ENCODE measurements around the gene FABP2.
"Not testable (repeated sequence)": the region's sequence is repeated elsewhere in the genome, so short reads cannot be mapped to it uniquely, and the experiment has no call there.

Gene FABP2

DNA sequence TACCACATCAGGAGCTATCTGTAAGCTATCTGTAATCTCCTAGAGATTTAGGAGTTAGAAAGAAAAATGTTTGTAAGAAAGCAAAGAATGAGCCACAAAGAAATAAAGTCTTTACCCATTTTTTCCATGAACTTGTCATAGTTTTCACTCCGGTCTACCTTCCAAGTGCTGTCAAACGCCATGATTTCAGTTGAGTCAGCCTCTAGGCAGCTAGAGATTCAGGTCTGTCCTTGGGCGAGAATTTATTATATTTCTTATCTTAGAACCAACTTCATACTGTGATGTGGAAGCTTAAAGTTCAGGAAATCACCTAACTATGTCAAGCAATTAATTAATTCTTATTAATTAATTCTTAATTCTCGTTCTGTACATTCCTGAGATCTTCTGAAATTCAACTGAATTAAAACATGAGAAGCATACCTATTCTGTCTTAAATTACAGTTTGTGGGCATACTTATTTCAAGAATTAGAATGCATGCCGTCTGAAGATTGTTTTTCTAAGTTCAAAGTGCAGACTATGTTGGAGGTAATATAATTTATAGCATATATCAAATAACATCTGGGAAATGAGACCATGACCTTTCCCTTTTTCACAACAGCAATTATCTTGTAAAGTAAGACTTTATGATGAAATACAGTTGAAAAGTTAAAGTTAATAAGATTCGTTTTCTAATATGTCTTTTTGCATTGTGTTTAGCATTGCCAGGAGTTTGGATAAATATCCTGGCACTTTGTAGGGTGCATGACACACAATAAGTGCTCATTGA lies at the start of gene FABP2:
TSS of gene FABP2 (minus strand) at position 218 of the 767 bp plus-strand sequence. CDS start at position 182, 36 bp downstream.
- no peak for DNase-seq (ENCODE audit: low read depth in 2 of 2)

GRCh38 chr4:119370951-119371683 lies 49.2 kb upstream of the FABP2 start:
- DNase-seq (ENCODE audit: low read depth in 2 of 2): not testable (repeated sequence)

- DNase-seq (ENCODE audit: low read depth in 2 of 2): peak; percentile 11 to 26
Observed at GRCh38 chr4:119370392-119370791, 48.5 kb upstream of the FABP2 start.

DNA sequence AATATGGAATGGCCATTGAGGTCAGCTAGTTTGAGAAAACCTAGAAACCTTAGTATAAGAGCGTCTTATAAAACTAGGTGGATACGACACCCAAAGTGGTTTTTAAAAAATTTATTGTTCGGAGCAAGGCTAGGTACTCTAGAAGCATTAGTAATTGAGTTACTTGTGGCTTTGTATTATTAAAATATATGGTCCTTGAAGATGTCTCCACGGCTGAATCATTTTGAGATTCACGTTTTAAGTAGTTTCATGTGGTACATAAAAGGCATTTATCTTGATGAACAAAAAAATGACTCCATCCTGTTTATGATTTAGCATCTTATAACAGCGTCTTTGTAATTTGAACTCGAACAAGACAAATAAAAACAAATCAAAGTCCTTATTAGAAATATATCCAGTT lies 44.9 kb upstream of the FABP2 start:
- DNase-seq (ENCODE audit: low read depth in 2 of 2): not testable (repeated sequence)

GRCh38 chr4:119364203-119364602 lies 42.3 kb upstream of the FABP2 start:
- DNase-seq (ENCODE audit: low read depth in 2 of 2): not testable (repeated sequence)

DNA sequence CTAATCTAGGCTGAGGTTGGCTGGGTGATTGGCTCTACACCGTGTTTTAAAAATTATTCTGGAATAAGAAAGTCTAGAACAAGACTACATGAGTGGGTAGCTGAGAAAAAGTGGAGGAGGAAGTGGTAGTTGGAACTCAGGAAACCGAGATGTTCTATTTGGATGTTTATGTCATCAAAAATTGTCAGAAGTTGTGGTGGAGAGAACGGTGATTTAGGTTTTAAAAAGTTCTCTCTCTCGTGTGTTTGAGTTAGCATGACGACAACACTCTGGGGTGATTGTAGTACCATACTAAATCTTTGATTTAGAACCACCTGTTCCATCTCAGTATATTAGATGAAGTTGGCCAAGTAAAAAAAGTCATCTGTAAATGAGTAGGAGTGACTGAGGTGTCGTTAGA lies 41.4 kb upstream of the FABP2 start:
- DNase-seq (ENCODE audit: low read depth in 2 of 2): not testable (repeated sequence)

DNA sequence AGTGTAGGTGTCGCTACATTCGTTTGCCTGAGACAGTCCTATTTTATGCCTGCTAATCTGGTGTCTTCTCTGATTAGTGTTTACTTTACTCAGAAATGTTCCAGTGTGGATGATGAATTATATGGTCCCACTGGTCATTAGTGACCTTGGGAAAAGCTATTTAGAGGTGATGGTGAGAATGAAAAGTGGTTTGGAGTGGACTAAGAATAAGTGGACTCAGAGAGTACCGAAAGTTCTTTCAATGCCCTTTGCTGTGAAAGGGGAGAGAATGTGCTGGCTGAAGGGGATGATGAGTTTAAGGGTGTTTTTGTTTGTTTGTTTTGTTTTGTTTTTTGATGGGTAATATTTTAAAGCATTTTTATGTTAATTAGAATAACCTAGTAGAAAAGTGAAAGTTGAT lies 40.5 kb upstream of the FABP2 start:
- not testable (repeated sequence) for DNase-seq (ENCODE audit: low read depth in 2 of 2)

GRCh38 chr4:119359873-119360272 lies 37.9 kb upstream of the FABP2 start:
- not testable (repeated sequence) for DNase-seq (ENCODE audit: low read depth in 2 of 2)

DNA sequence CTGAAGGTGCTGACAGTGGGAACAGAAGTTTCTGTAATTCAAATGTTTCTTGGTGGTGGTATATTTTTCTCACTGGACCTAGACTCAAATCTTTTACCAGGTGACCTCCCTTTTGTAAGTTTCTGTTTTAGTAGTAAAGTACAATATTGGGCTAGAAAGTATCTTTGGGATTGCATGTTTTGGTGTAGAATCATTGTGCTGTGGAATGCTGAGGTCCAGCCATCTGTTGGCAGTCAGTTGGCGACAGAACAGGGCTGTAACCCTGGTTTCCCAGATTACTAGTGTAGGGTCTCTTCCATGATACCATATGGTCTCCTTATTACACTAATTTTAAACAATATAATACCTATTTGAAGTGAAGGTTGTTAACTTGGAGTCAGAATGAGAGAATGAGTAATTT lies 34.9 kb upstream of the FABP2 start:
- not testable (repeated sequence) for DNase-seq (ENCODE audit: low read depth in 2 of 2)

- not testable (repeated sequence) for DNase-seq (ENCODE audit: low read depth in 2 of 2)
Observed at GRCh38 chr4:119356041-119356440, 34.1 kb upstream of the FABP2 start.

DNA sequence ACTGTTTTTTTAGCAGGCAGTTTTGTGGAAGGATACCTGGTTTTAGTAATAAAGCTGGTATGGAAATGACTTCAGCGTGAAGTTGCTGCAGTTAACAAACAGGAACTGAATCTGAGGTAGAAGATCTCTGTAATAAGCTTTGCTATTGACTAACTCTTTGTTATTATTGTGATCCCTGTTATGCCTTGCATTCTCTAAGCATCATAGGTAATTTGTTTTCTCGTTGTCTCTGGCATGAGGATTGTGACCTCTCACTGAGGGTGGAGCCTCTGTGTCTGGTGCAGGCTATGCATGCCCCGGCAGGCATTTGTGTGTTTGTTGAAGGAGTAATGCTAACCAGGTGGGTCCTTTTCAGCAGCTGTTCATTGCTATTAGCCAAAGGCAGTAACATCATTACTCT lies 31.4 kb upstream of the FABP2 start:
- DNase-seq (ENCODE audit: low read depth in 2 of 2): not testable (repeated sequence)

- not testable (repeated sequence) for DNase-seq (ENCODE audit: low read depth in 2 of 2)
Observed at GRCh38 chr4:119348169-119348568, 26.2 kb upstream of the FABP2 start.

DNA sequence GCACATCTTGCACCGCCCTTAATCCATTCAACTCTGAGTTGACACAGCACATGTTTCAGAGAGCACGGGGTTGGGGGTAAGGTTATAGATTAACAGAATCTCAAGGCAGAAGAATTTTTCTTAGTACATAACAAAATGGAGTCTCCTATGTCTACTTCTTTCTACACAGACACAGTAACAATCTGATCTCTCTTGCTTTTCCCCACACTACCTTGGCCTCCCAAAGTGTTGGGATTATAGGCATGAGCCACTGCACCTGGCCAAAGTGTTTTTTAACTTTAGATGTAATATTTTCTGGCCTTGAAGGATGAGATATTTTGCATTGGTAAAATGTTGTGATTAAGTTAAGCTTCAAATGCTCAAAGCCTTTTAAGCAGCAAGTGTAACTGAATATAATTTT lies 21.4 kb upstream of the FABP2 start:
- not testable (repeated sequence) for DNase-seq (ENCODE audit: low read depth in 2 of 2)

- not testable (repeated sequence) for DNase-seq (ENCODE audit: low read depth in 2 of 2)
Observed at GRCh38 chr4:119339895-119340294, 18.0 kb upstream of the FABP2 start.

- DNase-seq (ENCODE audit: low read depth in 2 of 2): no peak
Observed at GRCh38 chr4:119337010-119337409, 15.1 kb upstream of the FABP2 start.

DNA sequence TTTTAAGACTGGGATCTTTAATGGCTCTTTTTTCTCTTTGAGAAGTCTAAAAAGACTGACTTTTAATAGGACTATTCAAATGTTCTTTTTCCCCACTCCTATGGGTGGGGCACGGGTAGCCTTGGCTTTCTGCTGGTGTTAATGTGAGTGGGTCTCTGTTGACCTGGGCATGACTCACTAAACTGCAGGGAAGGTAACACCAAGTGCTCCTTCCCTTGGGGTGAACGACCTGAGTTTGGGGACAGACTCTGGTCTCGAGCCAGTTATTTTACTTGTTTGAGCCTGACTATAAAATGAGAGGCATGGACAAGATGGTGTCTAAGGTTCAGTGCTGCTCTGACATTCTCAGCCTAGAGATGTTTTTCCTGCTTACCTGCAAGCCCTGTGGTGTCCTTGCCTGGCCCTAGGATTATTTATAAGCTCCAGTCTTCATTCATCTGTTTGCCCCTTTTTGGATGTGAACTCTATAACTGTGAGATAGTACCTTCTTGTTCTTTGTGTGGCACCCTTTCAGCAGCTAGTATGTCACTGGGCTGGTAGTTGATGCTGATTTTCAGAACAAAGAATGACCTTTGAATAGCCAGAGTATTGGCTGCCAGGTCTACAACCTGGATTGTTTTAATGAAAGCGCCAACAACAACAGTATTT lies 14.5 kb upstream of the FABP2 start:
- not testable (repeated sequence) for DNase-seq (ENCODE audit: low read depth in 2 of 2)

GRCh38 chr4:119329835-119330620 lies 8.1 kb upstream of the FABP2 start:
- no peak for DNase-seq (ENCODE audit: low read depth in 2 of 2)

GRCh38 chr4:119328695-119329094 lies 6.8 kb upstream of the FABP2 start:
- no peak for DNase-seq (ENCODE audit: low read depth in 2 of 2)

DNA sequence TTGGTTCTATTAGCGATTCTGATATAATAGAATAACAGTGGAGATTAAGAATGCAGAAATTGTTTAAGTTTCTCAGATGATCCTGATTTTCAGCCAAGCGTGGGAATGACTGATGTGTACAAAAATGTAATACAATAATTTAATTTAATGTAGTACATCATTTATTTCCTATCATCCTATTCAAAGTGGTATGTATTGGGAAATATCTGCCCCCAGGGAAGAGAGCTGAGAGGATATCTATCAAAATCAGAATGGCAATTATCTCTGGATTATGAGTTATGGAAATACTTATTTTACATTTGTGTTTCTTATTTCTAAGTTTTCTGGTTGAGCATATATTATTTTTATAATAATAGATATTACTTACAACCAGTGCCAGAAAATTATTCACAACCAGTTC lies 3.9 kb downstream of the FABP2 start:
- no peak for DNase-seq (ENCODE audit: low read depth in 2 of 2)

- no peak for DNase-seq (ENCODE audit: low read depth in 2 of 2)
Observed at GRCh38 chr4:119315036-119315435, 6.9 kb downstream of the FABP2 start.

DNA sequence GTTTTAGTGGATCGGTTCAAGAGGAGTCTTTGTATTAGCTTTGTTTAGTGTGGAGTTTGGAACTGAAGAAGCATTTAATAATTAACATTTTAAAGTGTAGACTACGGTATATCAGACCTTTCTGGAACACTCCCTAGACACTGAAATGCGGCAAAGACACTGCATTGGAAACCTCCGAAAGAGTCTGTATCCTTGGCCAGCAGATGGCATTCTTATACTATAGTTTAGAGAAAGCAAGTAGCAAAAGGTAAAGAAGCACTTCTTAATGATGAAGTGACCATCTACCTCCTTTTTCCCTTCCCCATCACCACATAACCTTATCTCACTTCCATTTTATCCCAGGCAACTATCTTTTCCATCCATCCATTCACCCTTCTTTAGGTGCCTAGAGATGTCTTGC lies 7.6 kb downstream of the FABP2 start:
- no peak for DNase-seq (ENCODE audit: low read depth in 2 of 2)

DNA sequence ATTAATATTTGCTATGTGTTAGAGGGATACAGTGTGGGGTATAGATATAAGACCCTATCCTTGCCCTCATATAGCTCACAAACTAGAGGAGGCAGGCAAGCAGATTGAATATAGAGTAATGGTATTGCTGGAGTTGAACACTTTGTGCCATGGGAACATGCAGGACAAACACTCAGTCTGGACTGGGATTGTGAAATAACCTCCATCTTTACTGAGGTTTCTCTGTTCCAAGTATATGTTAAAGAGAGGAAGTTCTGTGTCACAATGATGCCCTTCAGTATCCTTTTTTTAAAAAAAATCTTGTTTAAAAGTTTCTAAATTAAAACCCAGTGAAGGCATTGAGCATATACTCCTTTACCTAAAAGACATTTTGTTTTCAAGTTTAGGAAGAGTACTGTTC lies 8.7 kb downstream of the FABP2 start:
- DNase-seq (ENCODE audit: low read depth in 2 of 2): no peak
